Body of pancreas (tissue), 4 donors: ENCODE data around the gene CLK4.

Source experiments
- CTCF ChIP-seq, 7 experiments: fragments of 450-650 bp in 4 of 7; fragments of 200-600 bp in 3 of 7; sonication (generic) in 3 of 7; IDR thresholded peaks; one replicate each; pipeline ENCODE4 v1.5.1; 2016 to 2019; ENCODE audit warnings: antibody characterized with exemption in 7 of 7
- POLR2A ChIP-seq, 3 donors: fragments of 450-650 bp; IDR thresholded peaks; one replicate each; pipeline ENCODE4 v1.6.1; 2016; ENCODE audit warnings: antibody characterized with exemption in 3 of 3, mild to moderate bottlenecking in 2 of 3

- TF ChIP-seq CTCF (IDR thresholded peaks at IDR 0.05), result no peak
- TF ChIP-seq POLR2A (IDR thresholded peaks at IDR 0.05), result no peak
Observed at GRCh38 chr5:178563621-178564020, 63.2 kb downstream of the CLK4 start.
